ENCODE data around the gene STING1. TPM values are rescaled to one million over a fixed set of nuclear protein-coding genes. Genes with fewer than 3 reads are reported as not detected.

STING1 gene
- polyA plus RNA-seq, 1 donor (not counting 4 experiments of a cell fraction or from before 2014, with no cell fraction given) = 25.2 TPM

DNA sequence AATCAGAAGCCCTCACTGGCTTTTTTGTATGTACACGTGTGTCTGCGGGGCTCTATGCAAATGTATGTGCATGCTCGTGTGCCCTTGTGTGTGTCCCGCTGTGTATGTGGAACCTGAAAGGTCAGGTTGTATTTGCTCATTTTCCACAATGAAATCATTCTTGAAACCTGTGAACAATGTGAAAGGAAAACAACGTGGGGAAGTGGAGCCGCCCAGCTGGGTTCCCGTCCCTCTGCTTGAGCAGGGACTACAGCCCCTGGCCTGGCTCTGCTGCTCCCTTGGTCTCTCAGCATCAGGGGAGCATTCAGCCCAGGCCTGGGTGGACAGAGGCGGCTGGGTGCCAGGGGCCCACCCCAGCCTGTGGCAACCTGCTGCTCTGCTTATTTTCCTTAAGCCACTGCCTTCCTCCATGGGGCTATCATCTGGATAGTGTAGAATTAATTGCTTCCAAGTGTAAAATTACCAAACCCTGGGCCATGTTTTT is 23.1 kb downstream of the STING1 start:
- TF ChIP-seq EZH2 (IDR thresholded peaks at IDR 0.05; ENCODE audit: low read length) = no peak
- TF ChIP-seq, protein P1, sequence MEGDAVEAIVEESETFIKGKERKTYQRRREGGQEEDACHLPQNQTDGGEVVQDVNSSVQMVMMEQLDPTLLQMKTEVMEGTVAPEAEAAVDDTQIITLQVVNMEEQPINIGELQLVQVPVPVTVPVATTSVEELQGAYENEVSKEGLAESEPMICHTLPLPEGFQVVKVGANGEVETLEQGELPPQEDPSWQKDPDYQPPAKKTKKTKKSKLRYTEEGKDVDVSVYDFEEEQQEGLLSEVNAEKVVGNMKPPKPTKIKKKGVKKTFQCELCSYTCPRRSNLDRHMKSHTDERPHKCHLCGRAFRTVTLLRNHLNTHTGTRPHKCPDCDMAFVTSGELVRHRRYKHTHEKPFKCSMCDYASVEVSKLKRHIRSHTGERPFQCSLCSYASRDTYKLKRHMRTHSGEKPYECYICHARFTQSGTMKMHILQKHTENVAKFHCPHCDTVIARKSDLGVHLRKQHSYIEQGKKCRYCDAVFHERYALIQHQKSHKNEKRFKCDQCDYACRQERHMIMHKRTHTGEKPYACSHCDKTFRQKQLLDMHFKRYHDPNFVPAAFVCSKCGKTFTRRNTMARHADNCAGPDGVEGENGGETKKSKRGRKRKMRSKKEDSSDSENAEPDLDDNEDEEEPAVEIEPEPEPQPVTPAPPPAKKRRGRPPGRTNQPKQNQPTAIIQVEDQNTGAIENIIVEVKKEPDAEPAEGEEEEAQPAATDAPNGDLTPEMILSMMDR (optimal IDR thresholded peaks at IDR 0.05 in 1 of 3, IDR thresholded peaks at IDR 0.05 in 1 of 3, conservative IDR thresholded peaks at IDR 0.05 in 1 of 3; ENCODE audit: extremely low read depth in 1 of 3, insufficient read depth in 2 of 3, low read length in 3 of 3) = no peak
- no peaks in the 10 kb centered on the region for H3K79me2 ChIP-seq (ENCODE audit: control insufficient read depth, insufficient read depth, low read length)
- dilution Hi-C loops (cut with MboI; ENCODE audit: extremely low pct_ligation_motif_present, low sequenced_read_pairs) = no loop called here
- H3K9ac ChIP-seq (ENCODE audit: control insufficient read depth, extremely low read depth, insufficient read depth, low read length) = no peak overlapping the region
- H3K27ac ChIP-seq (ENCODE audit: control insufficient read depth, insufficient read depth, low read length) = no peak overlapping the region
- no peak overlapping the region for H3K4me2 ChIP-seq (ENCODE audit: control insufficient read depth, extremely low read depth, insufficient read depth, low read depth, low read length)
- no peaks in the 10 kb centered on the region for H3K9me1 ChIP-seq (ENCODE audit: control insufficient read depth, extremely low read depth, insufficient read depth, low read length)
- no peaks in the 10 kb centered on the region for H3K36me3 ChIP-seq (ENCODE audit: control insufficient read depth in 2 of 2, extremely low read depth in 1 of 2, insufficient read depth in 2 of 2, low read length in 2 of 2)
- H3K4me3 ChIP-seq (ENCODE audit: control insufficient read depth in 2 of 3, extremely low read depth in 1 of 3, insufficient read depth in 2 of 3, low read depth in 1 of 3, low read length in 3 of 3) = no peak overlapping the region
- no peak overlapping the region for H2AFZ ChIP-seq (ENCODE audit: control insufficient read depth, low read length)
- DNase-seq (ENCODE audit: low read depth, low spot score) = no peak
- no peaks in the 10 kb centered on the region for H3K27me3 ChIP-seq (ENCODE audit: control insufficient read depth, extremely low read depth, insufficient read depth, low read length)
- H3K9me3 ChIP-seq (ENCODE audit: control insufficient read depth, low read depth, low read length) = no peaks in the 10 kb centered on the region
- H3K4me1 ChIP-seq (ENCODE audit: control insufficient read depth, extremely low read depth, insufficient read depth, low read length) = peaks cover 3% of the 10 kb centered on the region
- no peak for FAIRE-seq
- no peaks in the 10 kb centered on the region for H4K20me1 ChIP-seq (ENCODE audit: control insufficient read depth, extremely low read depth, insufficient read depth, low read length)

DNA sequence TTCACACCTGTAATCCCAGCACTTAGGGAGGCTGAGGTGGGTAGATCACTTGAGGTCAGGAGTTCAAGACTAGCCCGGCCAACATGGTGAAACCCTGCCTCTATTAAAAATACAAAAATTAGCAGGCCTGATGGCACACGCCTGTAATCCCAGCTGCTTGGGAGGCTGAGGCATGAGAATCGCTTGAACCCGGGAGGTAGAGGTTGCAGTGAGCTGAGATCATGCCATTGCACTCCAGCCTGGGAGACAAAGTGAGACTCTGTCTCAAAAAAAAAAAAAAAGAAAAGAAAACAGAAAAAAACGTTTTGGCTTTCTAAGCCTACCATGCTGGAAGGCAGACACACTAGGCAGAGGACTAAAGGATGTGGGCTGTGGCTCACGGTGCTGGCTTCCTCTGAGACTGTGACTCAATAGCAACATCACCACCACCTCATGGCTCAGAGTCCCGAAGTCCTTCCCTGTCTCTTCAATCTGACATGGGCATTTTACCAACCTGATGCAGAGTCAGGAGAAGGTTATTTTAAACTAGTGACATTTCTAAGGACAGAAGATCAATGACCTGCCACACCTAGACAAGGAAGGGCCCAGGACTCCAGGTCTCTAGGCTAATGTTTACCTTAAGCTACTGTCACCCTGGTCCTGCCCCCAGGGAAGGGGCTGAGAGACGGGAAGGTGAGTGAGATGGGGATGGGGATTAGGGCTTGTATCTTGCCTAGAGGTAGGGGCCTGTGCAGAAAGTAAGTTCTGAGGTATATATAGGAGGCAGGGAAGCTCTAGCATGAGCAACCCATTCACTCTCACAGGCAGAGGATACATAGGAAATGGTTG is 23.8 kb downstream of the STING1 start:
- FAIRE-seq (no peak), DNase-seq (ENCODE audit: low read depth, low spot score) (no peak)
- Histone ChIP-seq H3K4me1 (ENCODE audit: control insufficient read depth, extremely low read depth, insufficient read depth, low read length) (peaks cover 3% of the 10 kb centered on the region), H3K4me3 (ENCODE audit: control insufficient read depth in 2 of 3, extremely low read depth in 1 of 3, insufficient read depth in 2 of 3, low read depth in 1 of 3, low read length in 3 of 3) (no peak overlapping the region), H2AFZ (ENCODE audit: control insufficient read depth, low read length) (no peak overlapping the region), H3K4me2 (ENCODE audit: control insufficient read depth, extremely low read depth, insufficient read depth, low read depth, low read length) (no peak overlapping the region), H3K9ac (ENCODE audit: control insufficient read depth, extremely low read depth, insufficient read depth, low read length) (no peak overlapping the region), H3K27ac (ENCODE audit: control insufficient read depth, insufficient read depth, low read length) (no peak overlapping the region), H4K20me1 (ENCODE audit: control insufficient read depth, extremely low read depth, insufficient read depth, low read length) (no peaks in the 10 kb centered on the region), H3K9me3 (ENCODE audit: control insufficient read depth, low read depth, low read length) (no peaks in the 10 kb centered on the region), H3K9me1 (ENCODE audit: control insufficient read depth, extremely low read depth, insufficient read depth, low read length) (no peaks in the 10 kb centered on the region), H3K36me3 (ENCODE audit: control insufficient read depth in 2 of 2, extremely low read depth in 1 of 2, insufficient read depth in 2 of 2, low read length in 2 of 2) (no peaks in the 10 kb centered on the region), H3K79me2 (ENCODE audit: control insufficient read depth, insufficient read depth, low read length) (no peaks in the 10 kb centered on the region), H3K27me3 (ENCODE audit: control insufficient read depth, extremely low read depth, insufficient read depth, low read length) (no peaks in the 10 kb centered on the region)
- dilution Hi-C loops (cut with MboI; ENCODE audit: extremely low pct_ligation_motif_present, low sequenced_read_pairs) = no loop called here
- TF ChIP-seq, protein P1 (optimal IDR thresholded peaks at IDR 0.05 in 1 of 3, IDR thresholded peaks at IDR 0.05 in 1 of 3, conservative IDR thresholded peaks at IDR 0.05 in 1 of 3; ENCODE audit: extremely low read depth in 1 of 3, insufficient read depth in 2 of 3, low read length in 3 of 3) = no peak
- no peak for TF ChIP-seq EZH2 (IDR thresholded peaks at IDR 0.05; ENCODE audit: low read length)
